Activated T-cell treated with anti-CD3 and anti-CD28 coated beads, Interleukin-2, amount 50 U/mL, for 72 hours (primary cell): ENCODE measurements around the gene CHDH. TPM values are rescaled to one million over a fixed set of nuclear protein-coding genes. Genes with fewer than 3 reads are reported as not detected.

Source experiments
- ATAC-seq, 2 donors: fragments of 150-1000 bp; cut with Tn5 transposase; replicated peaks in 1 of 2; 2 replicates each; pipeline ENCODE4 v1.10.0; 2021; ENCODE audit warnings: moderate library complexity in 2 of 2, mild to moderate bottlenecking in 1 of 2
- DNase-seq, 2 donors: peaks; one replicate each; pipeline ENCODE4 v3.0.0; 2021 to 2022; ENCODE audit warnings: mixed read lengths in 1 of 2
- H3K27ac Mint-ChIP-seq: one replicate; pipeline ENCODE4 v1.8.0; 2022; ENCODE audit warnings: mild to moderate bottlenecking, moderate library complexity, mixed read lengths
- H3K27me3 Mint-ChIP-seq: one replicate; pipeline ENCODE4 v1.8.0; 2022; ENCODE audit warnings: low read depth, mixed read lengths
- H3K36me3 Mint-ChIP-seq, 2 donors: one replicate each; pipeline ENCODE4 v1.8.0; 2022; ENCODE audit warnings: mixed read lengths in 2 of 2, mild to moderate bottlenecking in 1 of 2; ENCODE audit not compliant: insufficient read depth in 2 of 2
- H3K4me1 Mint-ChIP-seq: one replicate; pipeline ENCODE4 v1.8.0; 2022; ENCODE audit warnings: low read depth, mixed read lengths
- H3K4me3 Mint-ChIP-seq, 2 donors: one replicate each; pipeline ENCODE4 v1.8.0; 2022; ENCODE audit warnings: mild to moderate bottlenecking in 2 of 2, mixed read lengths in 2 of 2, moderate library complexity in 2 of 2
- H3K9me3 Mint-ChIP-seq, 2 donors: one replicate each; pipeline ENCODE4 v1.8.0; 2022; ENCODE audit warnings: mixed read lengths in 2 of 2
- total RNA-seq, 2 donors: library from RNA; stranded (reverse); gene quantifications; one replicate each; pipeline ENCODE4 v1.2.3, GENCODE V29; 2022

CHDH gene
- total RNA-seq, 2 donors from 2014 or later: 0.69 to 0.89 TPM

GRCh38 chr3:53807117-53807810, 39.0 kb downstream of the CHDH start:
- Mint-ChIP-seq H3K4me1 (no peaks in the 10 kb centered on the region), H3K4me3 (no peak overlapping the region), H3K27ac (no peak overlapping the region), H3K36me3 (no peaks in the 10 kb centered on the region), H3K27me3 (peaks cover 11% of the 10 kb centered on the region), H3K9me3 (no peaks in the 10 kb centered on the region)
- no peak for ATAC-seq
- DNase-seq: no peak

GRCh38 chr3:53806182-53807116, 39.8 kb downstream of the CHDH start:
- Mint-ChIP-seq H3K27ac (no peak overlapping the region), H3K27me3 (peaks cover 11% of the 10 kb centered on the region), H3K4me1 (no peaks in the 10 kb centered on the region), H3K4me3 (no peak overlapping the region), H3K9me3 (no peaks in the 10 kb centered on the region), H3K36me3 (no peaks in the 10 kb centered on the region)
- no peak for DNase-seq
- no peak for ATAC-seq

- DNase-seq: no peak
Measured at GRCh38 chr3:53805463-53806159, 40.6 kb downstream of the CHDH start.

GRCh38 chr3:53804697-53805462, 41.3 kb downstream of the CHDH start:
- no peaks in the 10 kb centered on the region for H3K4me1 Mint-ChIP-seq
- H3K27me3 Mint-ChIP-seq: peaks cover 11% of the 10 kb centered on the region
- no peak overlapping the region for H3K27ac Mint-ChIP-seq
- no peaks in the 10 kb centered on the region for H3K36me3 Mint-ChIP-seq
- H3K4me3 Mint-ChIP-seq: no peak overlapping the region
- DNase-seq (no peak), ATAC-seq (no peak)
- H3K9me3 Mint-ChIP-seq: no peaks in the 10 kb centered on the region

More at GRCh38 chr3:53805463-53806159, 40.6 kb downstream of the CHDH start:
- Mint-ChIP-seq H3K27ac (no peak overlapping the region), H3K36me3 (no peaks in the 10 kb centered on the region), H3K27me3 (peaks cover 11% of the 10 kb centered on the region), H3K4me1 (no peaks in the 10 kb centered on the region), H3K4me3 (no peak overlapping the region), H3K9me3 (no peaks in the 10 kb centered on the region)
- no peak for ATAC-seq

- DNase-seq (no peak), ATAC-seq (no peak)
- Mint-ChIP-seq H3K4me1 (no peaks in the 10 kb centered on the region), H3K4me3 (no peak overlapping the region), H3K9me3 (no peaks in the 10 kb centered on the region), H3K27ac (no peak overlapping the region), H3K36me3 (no peaks in the 10 kb centered on the region), H3K27me3 (peaks cover 11% of the 10 kb centered on the region)
Measured at GRCh38 chr3:53803816-53804695, 42.2 kb downstream of the CHDH start.

GRCh38 chr3:53803124-53803815, 42.9 kb downstream of the CHDH start:
- H3K4me1 Mint-ChIP-seq: no peaks in the 10 kb centered on the region
- H3K4me3 Mint-ChIP-seq: no peak overlapping the region
- no peaks in the 10 kb centered on the region for H3K9me3 Mint-ChIP-seq
- H3K27me3 Mint-ChIP-seq: peaks cover 11% of the 10 kb centered on the region
- no peaks in the 10 kb centered on the region for H3K36me3 Mint-ChIP-seq
- H3K27ac Mint-ChIP-seq: no peak overlapping the region
- ATAC-seq (no peak), DNase-seq (no peak)

GRCh38 chr3:53802256-53802880, 43.9 kb downstream of the CHDH start:
- no peaks in the 10 kb centered on the region for H3K4me1 Mint-ChIP-seq
- no peaks in the 10 kb centered on the region for H3K9me3 Mint-ChIP-seq
- H3K27ac Mint-ChIP-seq: no peak overlapping the region
- H3K4me3 Mint-ChIP-seq: no peak overlapping the region
- DNase-seq (no peak), ATAC-seq (no peak)
- H3K36me3 Mint-ChIP-seq: no peaks in the 10 kb centered on the region
- H3K27me3 Mint-ChIP-seq: peaks cover 11% of the 10 kb centered on the region

GRCh38 chr3:53801319-53801718, 44.9 kb downstream of the CHDH start:
- Mint-ChIP-seq H3K4me1 (no peaks in the 10 kb centered on the region), H3K27ac (no peak overlapping the region), H3K9me3 (no peaks in the 10 kb centered on the region), H3K4me3 (no peak overlapping the region), H3K36me3 (no peaks in the 10 kb centered on the region), H3K27me3 (peaks cover under 1% of the 10 kb centered on the region)
- no peak for DNase-seq
- ATAC-seq: no peak

- Mint-ChIP-seq H3K4me1 (no peaks in the 10 kb centered on the region), H3K9me3 (no peaks in the 10 kb centered on the region), H3K27ac (no peak overlapping the region), H3K4me3 (no peak overlapping the region), H3K27me3 (peaks cover 6% of the 10 kb centered on the region), H3K36me3 (no peaks in the 10 kb centered on the region)
- DNase-seq (no peak), ATAC-seq (no peak)
Measured at GRCh38 chr3:53800041-53800906, 45.9 kb downstream of the CHDH start.

GRCh38 chr3:53799338-53799865, 46.8 kb downstream of the CHDH start:
- no peak for ATAC-seq
- Mint-ChIP-seq H3K27ac (no peak overlapping the region), H3K27me3 (peaks cover 11% of the 10 kb centered on the region), H3K36me3 (no peaks in the 10 kb centered on the region), H3K9me3 (no peaks in the 10 kb centered on the region), H3K4me3 (no peak overlapping the region), H3K4me1 (no peaks in the 10 kb centered on the region)
- no peak for DNase-seq
